OCI-LY1 (cell line): Measurements from ENCODE around the gene LRRFIP2.
"Not testable (repeated sequence)": the region's sequence is repeated elsewhere in the genome, so short reads cannot be mapped to it uniquely, and the experiment has no call there.

ENCODE experiments used
- CTCF ChIP-seq: fragments of 200-600 bp; sonication (generic), shearing (Covaris generic); IDR thresholded peaks from 2 replicates; pipeline ENCODE4 v1.5.1; 2017; ENCODE audit warnings: mild to moderate bottlenecking, antibody characterized with exemption, low read length, moderate library complexity, mixed read lengths
- EZH2 ChIP-seq: fragments of 200-600 bp; sonication (generic), shearing (Covaris generic); IDR thresholded peaks from 2 replicates; pipeline ENCODE4 v1.8.0; 2017; ENCODE audit warnings: borderline replicate concordance, mixed run types, mild to moderate bottlenecking, antibody characterized with exemption, low read length, moderate library complexity, mixed read lengths

- not testable (repeated sequence) for TF ChIP-seq CTCF, EZH2
Measured at GRCh38 chr3:37208576-37208975, 34.2 kb upstream of the LRRFIP2 start.
